ENCODE measurements around the gene TUBA4B. TPM values are rescaled to one million over a fixed set of nuclear protein-coding genes. Genes with fewer than 3 reads are reported as not detected.

Gene TUBA4B
- total RNA-seq, 4 donors from 2014 or later = not detected

DNA sequence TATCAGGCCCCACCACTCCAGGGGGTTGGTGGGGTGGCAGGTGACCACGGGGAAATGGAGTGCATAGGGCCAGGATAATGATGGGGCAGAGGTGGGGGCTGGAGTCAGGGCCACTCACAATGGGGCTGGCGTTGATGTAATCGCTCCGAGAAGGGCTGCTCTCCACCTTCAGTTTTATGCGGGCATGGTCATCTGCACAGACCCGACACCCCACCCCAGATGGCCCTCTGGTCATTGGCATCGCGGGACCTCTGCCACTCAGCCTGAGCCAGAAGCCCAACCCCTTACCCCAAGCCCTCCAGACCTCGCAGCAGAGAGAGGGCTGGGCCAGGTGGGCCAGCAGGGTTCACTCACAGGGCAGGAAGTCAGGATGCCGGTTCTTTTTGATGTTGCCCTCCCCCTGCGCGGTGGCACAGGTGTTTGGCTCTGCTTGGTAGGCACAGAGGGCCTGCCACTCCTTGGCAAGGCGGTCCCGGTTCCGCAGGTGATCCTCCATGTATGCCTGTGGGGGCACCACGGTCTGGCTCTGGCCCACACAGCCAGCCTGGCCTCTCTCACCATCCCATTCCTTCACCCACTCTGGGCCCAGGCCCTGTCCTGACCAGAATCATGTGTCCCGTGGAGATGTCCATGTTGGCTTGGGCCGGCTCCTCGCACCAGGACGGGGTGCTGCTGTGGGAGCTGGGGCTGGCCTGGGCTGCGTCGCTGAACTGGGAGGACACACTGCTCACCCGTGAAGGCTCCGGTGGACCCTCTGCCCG lies 43.8 kb downstream of the TUBA4B start:
- Histone ChIP-seq H3K27me3 (no peaks in the 10 kb centered on the region), H3K4me3 (no peak overlapping the region), H3K36me3 (no peaks in the 10 kb centered on the region), H3K9me3 (no peaks in the 10 kb centered on the region), H3K27ac (no peak overlapping the region), H3K4me1 (peaks cover 0 to 4% (median 0%) of the 10 kb centered on the region in 4 donors)
- no peak for TF ChIP-seq POLR2A (IDR thresholded peaks at IDR 0.05)
- no peak for TF ChIP-seq CTCF (IDR thresholded peaks at IDR 0.05)
- DNase-seq = no peak

DNA sequence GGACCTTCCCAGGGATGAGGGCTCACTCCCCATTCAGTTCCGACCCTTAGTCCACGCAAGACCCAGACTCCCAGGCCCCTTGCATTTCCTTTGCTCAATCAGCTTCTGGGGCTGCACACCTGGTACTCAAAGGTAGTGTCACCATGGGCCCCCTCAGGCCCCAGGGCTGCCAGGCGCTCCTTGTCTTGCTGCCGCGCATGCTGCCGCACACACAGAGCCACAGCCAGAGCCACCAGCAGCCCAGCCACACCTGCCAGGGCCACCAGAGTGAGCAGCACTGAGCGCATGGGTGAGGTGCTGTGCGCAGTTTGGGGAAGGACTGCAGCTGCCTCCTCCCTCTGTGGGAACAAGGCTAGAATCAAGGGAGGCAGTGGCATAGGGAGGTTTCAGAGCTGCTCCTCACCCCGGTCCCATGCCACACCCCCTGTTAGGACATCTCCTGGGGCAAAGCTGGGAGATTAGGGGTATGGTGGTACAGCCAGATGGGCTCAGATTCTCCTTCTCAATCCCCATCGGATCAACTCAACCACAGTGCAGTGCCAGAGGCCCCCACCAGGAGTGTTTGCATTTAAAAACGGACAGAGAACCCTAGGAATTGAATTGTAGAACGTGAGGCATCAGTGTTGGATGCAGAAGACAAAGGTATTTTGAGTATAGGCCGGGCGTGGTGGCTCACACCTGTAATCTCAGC lies 44.9 kb downstream of the TUBA4B start:
- Histone ChIP-seq H3K27me3 (no peaks in the 10 kb centered on the region), H3K4me1 (peaks cover 0 to 4% (median 0%) of the 10 kb centered on the region in 4 donors), H3K9me3 (no peaks in the 10 kb centered on the region), H3K4me3 (no peak overlapping the region), H3K27ac (no peak overlapping the region), H3K36me3 (no peaks in the 10 kb centered on the region)
- no peak for DNase-seq
- TF ChIP-seq POLR2A (IDR thresholded peaks at IDR 0.05) (no peak), CTCF (IDR thresholded peaks at IDR 0.05) (no peak)

GRCh38 chr2:219298759-219299371 lies 45.8 kb downstream of the TUBA4B start:
- H3K36me3 ChIP-seq = no peaks in the 10 kb centered on the region
- peak; percentile 96 to 99 (median 98) for TF ChIP-seq CTCF (IDR thresholded peaks at IDR 0.05)
- TF ChIP-seq POLR2A (IDR thresholded peaks at IDR 0.05) = no peak
- H3K9me3 ChIP-seq = no peaks in the 10 kb centered on the region
- DNase-seq = peak; percentile 87 to 96 (median 92)
- H3K4me1 ChIP-seq = peaks cover 0 to 4% (median 0%) of the 10 kb centered on the region in 4 donors
- no peak overlapping the region for H3K4me3 ChIP-seq
- H3K27ac ChIP-seq = no peak overlapping the region
- H3K27me3 ChIP-seq = no peaks in the 10 kb centered on the region

DNA sequence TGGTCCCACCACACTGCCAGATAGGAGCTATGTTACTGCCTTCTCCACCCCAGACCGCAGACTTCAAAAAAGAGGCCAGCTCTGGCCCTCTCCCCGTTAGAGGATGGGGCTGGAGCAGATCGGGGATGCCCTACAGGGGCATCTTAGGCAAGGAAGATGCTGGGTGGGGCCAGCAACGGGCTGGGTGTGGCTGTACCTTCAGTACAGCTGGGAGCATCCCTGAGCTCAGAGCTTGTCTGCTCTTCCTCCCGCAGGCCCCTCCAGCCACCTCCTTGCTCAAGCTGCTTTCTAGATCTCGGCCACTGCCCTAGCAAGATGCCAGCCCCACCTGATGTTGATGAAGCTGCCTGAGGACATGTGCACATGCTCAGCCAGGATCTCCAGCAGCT lies 46.3 kb downstream of the TUBA4B start:
- H3K36me3 ChIP-seq = no peaks in the 10 kb centered on the region
- H3K27ac ChIP-seq = no peak overlapping the region
- H3K4me3 ChIP-seq = no peak overlapping the region
- no peak for DNase-seq
- H3K27me3 ChIP-seq = no peaks in the 10 kb centered on the region
- TF ChIP-seq POLR2A (IDR thresholded peaks at IDR 0.05) = no peak
- TF ChIP-seq CTCF (IDR thresholded peaks at IDR 0.05) = no peak
- H3K9me3 ChIP-seq = no peaks in the 10 kb centered on the region
- H3K4me1 ChIP-seq = peaks cover 0 to 4% (median 0%) of the 10 kb centered on the region in 4 donors

- Histone ChIP-seq H3K4me1 (peaks cover 0 to 2% (median 0%) of the 10 kb centered on the region in 4 donors), H3K27ac (no peak overlapping the region)
Measured at GRCh38 chr2:219300022-219300421, 47.0 kb downstream of the TUBA4B start.

More at GRCh38 chr2:219300022-219300421, 47.0 kb downstream of the TUBA4B start:
- H3K36me3 ChIP-seq = no peaks in the 10 kb centered on the region
- no peak for DNase-seq
- no peak overlapping the region for H3K4me3 ChIP-seq
- TF ChIP-seq POLR2A (IDR thresholded peaks at IDR 0.05) = no peak
- TF ChIP-seq CTCF (IDR thresholded peaks at IDR 0.05) = no peak
- no peaks in the 10 kb centered on the region for H3K9me3 ChIP-seq
- H3K27me3 ChIP-seq = no peaks in the 10 kb centered on the region
